Activated CD8-positive, alpha-beta T cell treated with anti-CD3 and anti-CD28 coated beads, Interleukin-2, amount 10 ng/mL, durations not matched to agents 7 days and 5 days (primary cell): Measurements from ENCODE around the gene EEF1E1. TPM values are rescaled to one million over a fixed set of nuclear protein-coding genes. Genes with fewer than 3 reads are reported as not detected.

Source experiments
- ATAC-seq: fragments of 150-1000 bp; cut with Tn5 transposase; one replicate; pipeline ENCODE4 v1.10.0; 2021; ENCODE audit warnings: moderate library complexity
- CTCF ChIA-PET: fragments of 350-600 bp; sonication (Branson Sonifier 250); formaldehyde crosslinking; loops from one replicate; lab custom pipeline; 2021; ENCODE audit warnings: antibody characterized with exemption; lab: Charles Lee
- POLR2A ChIA-PET: fragments of 350-600 bp; sonication (Branson Sonifier 250); formaldehyde crosslinking; loops from one replicate; lab custom pipeline; 2021; ENCODE audit warnings: antibody characterized with exemption; lab: Charles Lee
- DNase-seq: peaks from one replicate; pipeline ENCODE4 v3.0.0-alpha.2; 2020
- H3K27ac Mint-ChIP-seq: one replicate; pipeline ENCODE4 v1.8.0; 2021; ENCODE audit warnings: mild to moderate bottlenecking, mixed read lengths
- H3K27me3 Mint-ChIP-seq: one replicate; pipeline ENCODE4 v1.8.0; 2021; ENCODE audit warnings: low read depth, mixed read lengths
- H3K36me3 Mint-ChIP-seq: one replicate; pipeline ENCODE4 v1.8.0; 2021; ENCODE audit warnings: low read depth, mixed read lengths
- H3K4me1 Mint-ChIP-seq: one replicate; pipeline ENCODE4 v1.8.0; 2021; ENCODE audit warnings: low read depth, mixed read lengths
- H3K4me3 Mint-ChIP-seq: one replicate; pipeline ENCODE4 v1.8.0; 2021; ENCODE audit warnings: mild to moderate bottlenecking, mixed read lengths
- H3K9me3 Mint-ChIP-seq: one replicate; pipeline ENCODE4 v1.8.0; 2022; ENCODE audit warnings: mixed read lengths; ENCODE audit not compliant: insufficient read depth
- total RNA-seq, 2 experiments: library from RNA; stranded (reverse); gene quantifications; one replicate each; pipeline ENCODE4 v1.2.3, GENCODE V29; 2021

The EEF1E1 gene
- total RNA-seq, 2 experiments from 2014 or later = 42.2 to 44.2 TPM

GRCh38 chr6:8073758-8074157 lies 28.6 kb downstream of the EEF1E1 start:
- Mint-ChIP-seq H3K27me3 (no peaks in the 10 kb centered on the region), H3K4me1 (peaks cover 17% of the 10 kb centered on the region)

GRCh38 chr6:8070718-8071117 lies 31.6 kb downstream of the EEF1E1 start:
- no peak overlapping the region for H3K27ac Mint-ChIP-seq
- ATAC-seq = no peak
- POLR2A ChIA-PET = no interaction called here
- peaks cover 16% of the 10 kb centered on the region for H3K4me1 Mint-ChIP-seq
- no peaks in the 10 kb centered on the region for H3K27me3 Mint-ChIP-seq
- H3K9me3 Mint-ChIP-seq = no peaks in the 10 kb centered on the region
- no peak for DNase-seq
- H3K36me3 Mint-ChIP-seq = no peaks in the 10 kb centered on the region
- no peak overlapping the region for H3K4me3 Mint-ChIP-seq
- CTCF ChIA-PET = interaction anchor here (1.8 kb wide), 1 partner anchor 11 kb away, joined by 4 read pairs; no protein-coding TSS in a partner anchor

More at GRCh38 chr6:8073758-8074157, 28.6 kb downstream of the EEF1E1 start:
- DNase-seq = no peak
- Mint-ChIP-seq H3K36me3 (peaks cover 13% of the 10 kb centered on the region), H3K4me3 (no peak overlapping the region), H3K9me3 (no peaks in the 10 kb centered on the region), H3K27ac (no peak overlapping the region)
- CTCF ChIA-PET = no interaction called here
- POLR2A ChIA-PET = no interaction called here
- ATAC-seq = no peak

DNA sequence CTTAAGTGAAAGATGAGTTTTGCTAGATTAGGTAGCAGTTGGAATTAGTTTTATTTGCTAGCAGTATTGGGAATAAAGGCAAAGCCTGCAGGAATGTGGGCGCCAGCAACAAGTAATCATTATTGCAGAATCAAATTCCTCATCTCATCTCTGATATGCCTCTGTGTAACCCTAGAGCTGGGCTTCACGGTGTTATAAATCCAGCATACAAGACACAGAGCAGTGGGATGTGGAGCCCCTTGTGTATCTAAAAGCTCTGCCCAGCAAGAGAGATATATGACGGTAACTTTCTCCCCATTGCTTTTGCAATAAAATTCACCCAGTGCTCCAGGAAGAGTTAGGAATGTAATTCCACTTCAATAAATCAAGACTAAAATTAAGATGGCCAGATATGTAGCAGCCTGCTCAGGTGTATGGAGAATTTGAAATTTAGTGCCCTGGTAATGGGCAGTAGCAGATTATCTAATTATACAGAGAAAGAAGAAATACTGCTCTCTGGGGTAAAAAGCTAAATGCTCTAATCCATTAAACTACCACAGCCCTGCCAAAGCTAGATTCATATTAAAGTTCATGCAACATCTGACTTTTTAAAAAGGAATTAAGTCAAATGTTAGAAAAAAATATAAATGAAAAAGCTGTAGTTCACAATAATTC lies 32.6 kb downstream of the EEF1E1 start:
- DNase-seq (no peak), ATAC-seq (no peak)
- no peak overlapping the region for H3K4me3 Mint-ChIP-seq
- H3K27ac Mint-ChIP-seq = no peak overlapping the region
- CTCF ChIA-PET = interaction anchor here (1.8 kb wide), 1 partner anchor 10 kb away, joined by 4 read pairs; no protein-coding TSS in a partner anchor
- H3K9me3 Mint-ChIP-seq = no peaks in the 10 kb centered on the region
- POLR2A ChIA-PET = no interaction called here
- no peaks in the 10 kb centered on the region for H3K27me3 Mint-ChIP-seq
- H3K36me3 Mint-ChIP-seq = no peaks in the 10 kb centered on the region
- H3K4me1 Mint-ChIP-seq = peaks cover 19% of the 10 kb centered on the region

GRCh38 chr6:8069151-8069550 lies 33.2 kb downstream of the EEF1E1 start:
- Mint-ChIP-seq H3K27ac (no peak overlapping the region), H3K36me3 (no peaks in the 10 kb centered on the region), H3K9me3 (no peaks in the 10 kb centered on the region), H3K4me1 (peaks cover 22% of the 10 kb centered on the region), H3K4me3 (no peak overlapping the region), H3K27me3 (no peaks in the 10 kb centered on the region)
- ATAC-seq = no peak
- ChIA-PET CTCF (interaction anchor here (1.8 kb wide), 1 partner anchor 10 kb away, joined by 4 read pairs; no protein-coding TSS in a partner anchor), POLR2A (no interaction called here)
- DNase-seq = no peak

DNA sequence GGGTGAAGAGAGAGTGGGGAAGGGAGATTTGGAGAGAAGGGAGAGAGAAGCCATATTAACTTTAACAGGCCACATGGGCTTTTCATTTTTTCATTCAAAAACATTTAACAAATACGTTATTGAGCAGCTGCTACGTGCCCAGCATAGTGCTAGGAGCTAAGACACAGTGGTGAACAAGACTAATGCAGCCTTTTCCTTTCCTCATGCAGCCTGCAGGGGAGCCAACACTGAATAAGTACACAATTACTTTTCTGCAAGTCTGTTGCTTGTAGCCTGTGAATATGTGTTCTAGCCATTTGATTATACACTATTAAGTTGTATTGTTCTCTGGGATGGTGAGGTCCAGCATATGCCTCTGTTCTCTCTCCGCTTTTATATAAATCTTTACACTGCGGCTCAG lies 36.2 kb downstream of the EEF1E1 start:
- ATAC-seq = no peak
- ChIA-PET CTCF (interaction anchor here (1.7 kb wide), 2 partner anchors 13 to 36 kb away, joined by 6 to 10 read pairs; partner anchors contain the start of gene EEF1E1), POLR2A (interaction anchor here (4.0 kb wide), 1 partner anchor 36 kb away, joined by 35 read pairs; the partner anchor contains the start of gene EEF1E1)
- Mint-ChIP-seq H3K27ac (no peak overlapping the region), H3K4me1 (peaks cover 29% of the 10 kb centered on the region), H3K27me3 (no peaks in the 10 kb centered on the region), H3K9me3 (no peaks in the 10 kb centered on the region), H3K4me3 (no peak overlapping the region), H3K36me3 (peaks cover 10% of the 10 kb centered on the region)
- no peak for DNase-seq

DNA sequence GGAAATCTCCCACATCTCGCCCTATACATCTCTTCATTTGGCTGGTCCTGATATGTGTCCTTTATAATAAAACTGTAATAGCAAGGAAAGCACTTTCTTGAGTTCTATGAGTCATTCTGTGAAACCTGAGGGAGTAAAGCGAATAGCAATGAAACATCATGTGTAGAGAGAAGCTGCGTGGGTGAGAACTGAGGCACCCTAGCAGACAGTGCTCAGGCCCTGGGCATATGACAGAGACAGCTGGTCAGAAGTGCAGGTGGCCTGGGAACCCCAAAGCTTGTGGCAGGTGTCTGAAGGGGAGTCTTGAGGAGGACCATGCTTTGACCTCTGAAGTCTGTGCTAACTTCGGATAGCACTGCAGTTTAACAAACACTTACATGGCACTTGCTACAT lies 36.8 kb downstream of the EEF1E1 start:
- ChIA-PET POLR2A (interaction anchor here (0.7 to 4.0 kb wide), 2 partner anchors 9 to 37 kb away, joined by 3 to 35 read pairs; partner anchors contain the start of gene EEF1E1), CTCF (interaction anchor here (1.1 to 1.7 kb wide), 4 partner anchors 14 to 343 kb away, joined by 3 to 10 read pairs (median 5); partner anchors contain the start of gene EEF1E1)
- peaks cover 29% of the 10 kb centered on the region for H3K4me1 Mint-ChIP-seq
- DNase-seq (no peak), ATAC-seq (no peak)
- H3K4me3 Mint-ChIP-seq = no peak overlapping the region
- peak overlapping the region; percentile 96 for H3K27ac Mint-ChIP-seq
- H3K27me3 Mint-ChIP-seq = no peaks in the 10 kb centered on the region
- peaks cover 10% of the 10 kb centered on the region for H3K36me3 Mint-ChIP-seq
- H3K9me3 Mint-ChIP-seq = no peaks in the 10 kb centered on the region

DNA sequence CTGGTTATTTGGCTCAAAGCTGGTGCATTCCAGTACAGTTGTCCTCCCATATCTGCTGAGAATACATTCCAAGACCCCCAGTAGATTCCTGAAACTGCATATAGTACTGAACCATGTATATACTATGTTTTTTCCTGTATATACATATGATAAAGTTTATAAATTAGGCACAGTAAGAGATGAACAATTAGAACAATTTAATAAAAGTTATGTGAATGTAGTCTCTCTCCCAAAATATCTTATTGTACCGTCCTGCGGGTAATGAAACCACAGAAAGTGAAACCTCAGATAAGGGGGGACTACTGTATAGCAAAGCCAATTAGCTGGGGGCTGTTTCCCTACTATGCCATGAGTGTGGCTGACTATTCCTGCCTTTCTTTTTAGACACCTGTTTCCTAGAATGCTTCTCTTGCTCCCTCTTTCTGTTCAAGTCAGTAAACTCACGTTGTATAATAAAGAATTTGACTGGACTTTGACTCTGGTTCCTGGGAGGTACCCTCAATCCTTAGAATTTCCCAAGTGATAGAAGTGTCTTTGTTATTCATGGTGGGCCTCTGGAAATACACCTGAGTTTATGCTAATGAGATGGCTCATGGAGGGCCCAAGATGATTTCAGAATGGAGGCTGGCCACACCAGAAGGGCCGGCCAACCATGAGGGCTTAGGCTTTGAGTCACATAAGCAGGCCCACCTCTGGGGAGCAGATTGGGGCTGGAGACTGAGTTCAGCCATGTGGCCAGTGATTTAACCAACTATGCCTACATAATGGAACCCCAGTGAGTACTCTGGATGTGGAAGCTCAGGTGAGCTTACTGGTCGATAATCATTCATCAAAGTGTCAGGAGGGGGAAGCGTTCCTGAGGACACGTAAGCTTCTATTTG lies 37.5 kb downstream of the EEF1E1 start:
- Mint-ChIP-seq H3K27ac (peak overlapping the region; percentile 96), H3K27me3 (no peaks in the 10 kb centered on the region), H3K4me1 (peaks cover 29% of the 10 kb centered on the region), H3K4me3 (peak overlapping the region; percentile 93), H3K36me3 (peaks cover 16% of the 10 kb centered on the region), H3K9me3 (no peaks in the 10 kb centered on the region)
- ATAC-seq (no peak), DNase-seq (no peak)
- POLR2A ChIA-PET = interaction anchor here (0.6 to 4.0 kb wide), 6 partner anchors 10 to 153 kb away, joined by 3 to 35 read pairs (median 3); partner anchors contain the start of gene EEF1E1
- CTCF ChIA-PET = interaction anchor here (1.0 to 1.7 kb wide), 4 partner anchors 14 to 342 kb away, joined by 3 to 6 read pairs (median 4); partner anchors contain the start of gene EEF1E1

GRCh38 chr6:8063761-8064637 lies 38.3 kb downstream of the EEF1E1 start, which contains the start of gene BLOC1S5:
Gene BLOC1S5, minus strand, starts transcription at chr6:8064389. Its CDS starts 13 bp downstream, at chr6:8064376.
- Mint-ChIP-seq H3K4me1 (peaks cover 29% of the 10 kb centered on the region), H3K9me3 (no peaks in the 10 kb centered on the region)
- CTCF ChIA-PET = interaction anchor here (1.0 to 1.7 kb wide), 4 partner anchors 15 to 341 kb away, joined by 3 to 6 read pairs (median 4); partner anchors contain the start of gene EEF1E1

DNA sequence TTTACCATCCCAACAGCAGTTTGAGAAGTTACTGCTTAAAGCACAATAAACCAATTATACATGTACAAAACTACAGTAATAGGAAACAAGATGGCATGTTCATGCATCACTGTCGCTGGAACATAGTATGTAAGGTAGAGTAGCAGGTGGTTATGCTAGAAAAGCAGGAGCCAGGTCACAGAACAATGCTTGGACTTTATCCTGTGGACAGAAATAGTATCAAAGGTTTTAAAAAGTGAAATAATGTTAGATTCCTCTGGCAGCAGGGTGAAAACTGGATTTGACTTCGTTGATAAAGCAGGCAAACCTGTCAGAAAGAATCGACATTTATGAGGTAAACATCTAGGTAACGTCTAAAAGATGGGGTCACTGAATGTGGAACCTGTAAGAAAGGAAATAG lies 40.6 kb downstream of the EEF1E1 start:
- ChIA-PET CTCF (no interaction called here), POLR2A (no interaction called here)
- no peaks in the 10 kb centered on the region for H3K27me3 Mint-ChIP-seq
- H3K4me3 Mint-ChIP-seq = no peak overlapping the region
- DNase-seq (no peak), ATAC-seq (no peak)
- H3K27ac Mint-ChIP-seq = no peak overlapping the region
- peaks cover 23% of the 10 kb centered on the region for H3K36me3 Mint-ChIP-seq
- H3K9me3 Mint-ChIP-seq = no peaks in the 10 kb centered on the region
- peaks cover 26% of the 10 kb centered on the region for H3K4me1 Mint-ChIP-seq

More at GRCh38 chr6:8063761-8064637, 38.3 kb downstream of the EEF1E1 start, which contains the start of gene BLOC1S5:
- POLR2A ChIA-PET = interaction anchor here (0.6 to 4.0 kb wide), 6 partner anchors 15 to 153 kb away, joined by 3 to 35 read pairs (median 4); partner anchors contain the start of gene EEF1E1
- Mint-ChIP-seq H3K27me3 (no peaks in the 10 kb centered on the region), H3K4me3 (peak within 1 kb of the TSS; percentile 93), H3K36me3 (peaks cover 18% of the 10 kb centered on the region), H3K27ac (peak within 1 kb of the TSS; percentile 96)
- ATAC-seq (peak; percentile 97), DNase-seq (peak; percentile 98)

DNA sequence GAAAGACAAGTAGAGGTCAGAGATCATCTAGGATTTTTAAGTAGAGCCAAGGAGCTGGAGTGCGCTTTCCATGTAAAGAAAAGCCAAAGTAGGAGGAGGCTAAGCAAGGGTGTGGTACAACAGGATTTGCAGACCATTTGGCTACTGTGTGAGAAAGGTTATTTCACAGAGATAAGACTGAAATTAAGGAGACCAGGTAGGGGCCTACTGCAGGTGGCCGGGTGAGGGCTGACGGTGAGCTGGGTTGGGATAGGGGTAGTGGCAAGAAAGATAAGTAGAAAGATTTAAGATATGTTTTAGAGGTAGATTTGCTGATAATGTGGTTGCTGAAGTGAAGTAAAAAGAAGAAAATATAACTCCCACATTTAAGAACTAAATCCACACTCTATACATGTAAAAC lies 42.0 kb downstream of the EEF1E1 start:
- Mint-ChIP-seq H3K9me3 (no peaks in the 10 kb centered on the region), H3K36me3 (peaks cover 30% of the 10 kb centered on the region), H3K4me1 (peaks cover 17% of the 10 kb centered on the region), H3K27ac (no peak overlapping the region), H3K27me3 (no peaks in the 10 kb centered on the region), H3K4me3 (no peak overlapping the region)
- CTCF ChIA-PET = interaction anchor here (5.2 kb wide), 1 partner anchor 336 kb away, joined by 63 read pairs; the partner anchor contains the start of gene BMP6
- POLR2A ChIA-PET = no interaction called here
- DNase-seq (no peak), ATAC-seq (no peak)
